GM19043 (cell line): ENCODE results near the gene SNX7.

Experiments used
- ATAC-seq: cut with Tn5 transposase; IDR thresholded peaks from one replicate; pipeline ENCODE4 v1.9.1; 2021; ENCODE audit warnings: low read depth; ENCODE audit not compliant: unreplicated experiment

The SNX7 gene

GRCh38 chr1:98763488-98764150, 102.1 kb downstream of the SNX7 start:
- no peak for ATAC-seq

GRCh38 chr1:98764485-98764884, 103.0 kb downstream of the SNX7 start:
- ATAC-seq: no peak

DNA sequence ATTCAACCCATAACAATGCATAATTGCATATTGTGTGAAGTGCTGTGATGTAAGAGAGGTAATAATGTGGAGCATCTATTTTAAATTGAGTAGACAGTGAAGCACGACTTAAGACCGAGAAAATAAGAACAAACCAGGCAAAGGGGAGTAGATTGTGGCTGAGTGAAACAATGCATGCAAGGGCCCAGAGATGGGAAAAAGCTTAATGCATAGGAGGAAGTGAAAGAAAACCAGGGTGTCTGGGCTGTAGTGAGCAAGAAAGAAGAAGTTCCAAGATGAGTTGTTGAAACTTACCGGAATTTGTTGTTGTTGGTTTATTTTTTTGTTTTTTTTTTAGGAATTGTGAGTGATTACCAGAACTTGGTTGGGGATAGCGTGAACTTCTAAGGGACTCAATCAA, 104.7 kb downstream of the SNX7 start:
- peak; percentile 53 for ATAC-seq

GRCh38 chr1:98769162-98769561, 107.6 kb downstream of the SNX7 start:
- no peak for ATAC-seq

DNA sequence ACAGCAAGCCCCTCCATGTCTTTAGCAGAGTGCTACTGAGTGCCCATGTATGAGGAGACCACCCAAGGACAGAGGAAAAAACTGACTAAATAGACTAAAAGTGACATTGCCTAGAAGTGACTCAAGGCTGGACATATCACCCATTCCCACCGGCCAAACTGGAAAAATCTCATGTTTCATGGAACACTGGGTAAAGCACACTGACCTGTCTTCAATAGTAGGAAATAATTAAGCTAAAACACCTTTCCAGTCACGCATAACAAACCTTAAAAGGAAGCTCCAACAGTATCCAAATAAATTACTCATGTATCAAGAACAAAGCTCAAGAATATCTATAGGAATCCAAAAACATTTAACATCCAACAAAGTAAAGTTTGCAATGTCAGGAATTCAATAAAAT, 120.4 kb downstream of the SNX7 start:
- ATAC-seq: no peak

DNA sequence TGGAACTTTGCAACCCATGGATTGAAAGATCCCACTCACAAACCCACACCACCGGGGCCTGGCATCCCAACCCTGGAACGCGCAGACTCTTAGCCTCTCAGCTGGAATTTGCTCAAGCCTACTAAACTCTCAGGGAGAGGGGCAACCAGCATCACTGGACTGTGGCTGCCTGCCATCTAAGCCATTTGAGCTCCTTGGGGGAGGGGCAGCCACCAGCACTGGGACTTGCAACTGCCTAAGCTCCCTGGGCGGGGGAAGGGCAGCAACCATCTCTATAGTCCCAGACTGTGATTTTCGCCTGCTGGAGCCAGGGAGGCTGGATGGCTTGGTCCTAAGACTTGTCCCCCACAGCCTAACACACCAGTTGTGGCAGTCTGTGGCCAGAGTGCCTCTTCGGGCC, 122.3 kb downstream of the SNX7 start:
- ATAC-seq: no peak

- no peak for ATAC-seq
Measured at GRCh38 chr1:98791498-98791897, 130.0 kb downstream of the SNX7 start.

DNA sequence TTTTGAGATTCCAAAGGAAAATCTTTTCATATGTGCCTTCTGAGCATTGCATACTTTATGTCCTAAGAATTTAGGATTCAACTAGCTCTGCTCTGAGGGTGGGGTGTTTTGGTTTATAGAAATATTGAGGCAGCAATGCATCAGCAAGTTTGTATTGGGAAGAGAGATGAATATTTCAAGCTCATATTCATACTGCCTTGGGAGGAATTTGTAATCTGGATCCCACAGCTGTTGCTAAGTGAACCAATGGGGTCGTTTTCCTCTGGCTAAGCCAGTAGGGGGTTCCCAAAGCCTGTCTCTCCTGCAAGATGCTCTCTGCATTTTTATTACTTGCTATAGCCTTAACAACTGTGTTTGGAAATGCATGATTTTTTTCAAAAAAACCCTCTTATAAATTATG, 130.6 kb downstream of the SNX7 start:
- ATAC-seq: no peak

DNA sequence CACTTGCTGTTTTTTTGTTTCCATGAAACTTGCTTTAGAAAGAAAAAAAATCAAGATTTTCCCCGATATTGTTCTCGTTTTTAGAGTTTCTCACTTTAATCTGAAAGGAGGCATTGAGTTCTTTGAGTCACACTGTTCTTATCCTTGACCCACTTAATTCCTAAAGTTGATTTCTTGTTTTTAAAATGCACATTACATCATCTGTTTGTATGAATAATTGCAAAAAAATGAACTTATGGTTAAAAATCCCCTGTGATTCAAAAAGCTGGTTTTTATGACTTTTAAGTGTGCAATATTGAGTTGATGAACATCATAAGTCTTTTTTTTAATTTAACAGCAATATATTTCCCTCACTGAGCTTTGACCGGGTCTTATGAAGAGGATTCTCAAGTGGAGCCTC, 131.6 kb downstream of the SNX7 start:
- no peak for ATAC-seq

DNA sequence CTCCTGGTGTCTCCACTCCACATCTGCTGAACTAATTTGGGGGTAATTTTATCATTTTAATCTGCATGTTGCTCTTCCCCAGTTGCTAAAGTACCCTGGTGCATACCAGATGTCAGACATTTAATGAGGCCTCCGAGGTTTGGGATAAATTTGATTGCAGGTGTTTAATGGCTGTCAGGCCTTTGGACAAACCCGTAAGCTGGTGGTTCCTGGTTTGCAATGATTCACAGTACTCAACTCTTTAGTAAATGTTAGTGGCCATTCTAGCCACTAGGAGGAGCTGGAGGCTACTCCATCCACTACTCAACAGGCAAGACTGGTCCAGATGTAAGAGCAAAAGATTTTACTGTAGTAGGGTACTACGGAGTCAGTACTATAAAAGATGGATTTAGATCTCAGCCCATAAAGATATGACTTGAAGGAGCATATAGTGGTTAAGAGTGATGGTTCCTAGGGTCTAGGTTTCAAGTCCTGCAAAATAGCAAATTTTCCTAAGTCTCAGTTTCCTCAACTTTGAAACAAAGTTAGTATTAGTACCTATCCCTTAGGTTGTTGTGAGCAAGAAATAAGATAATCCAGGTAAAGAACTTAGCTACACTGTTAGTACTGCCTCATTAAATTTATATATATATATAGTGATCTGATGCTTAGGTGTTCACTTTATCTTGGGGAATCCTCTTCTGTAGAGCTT, 132.8 kb downstream of the SNX7 start:
- peak; percentile 97 for ATAC-seq

DNA sequence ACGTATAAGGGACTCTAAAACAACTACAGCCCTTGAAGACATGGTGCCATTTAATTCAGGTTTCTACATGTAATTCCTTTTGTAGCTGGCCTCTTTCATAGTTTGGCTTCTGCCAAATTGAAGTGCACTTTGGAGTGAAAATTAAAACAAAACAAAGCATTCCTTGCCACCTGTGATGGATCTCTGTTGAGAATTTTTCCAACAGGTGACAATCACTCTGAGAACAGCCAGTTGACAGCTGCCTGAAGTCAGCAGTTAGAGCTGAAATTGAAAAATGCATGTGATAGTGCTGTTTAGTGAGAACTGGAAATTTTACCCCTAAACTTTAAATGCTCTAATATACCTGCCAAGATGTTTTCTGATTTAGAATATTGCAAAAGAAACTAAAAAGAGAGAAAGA, 134.5 kb downstream of the SNX7 start:
- no peak for ATAC-seq

DNA sequence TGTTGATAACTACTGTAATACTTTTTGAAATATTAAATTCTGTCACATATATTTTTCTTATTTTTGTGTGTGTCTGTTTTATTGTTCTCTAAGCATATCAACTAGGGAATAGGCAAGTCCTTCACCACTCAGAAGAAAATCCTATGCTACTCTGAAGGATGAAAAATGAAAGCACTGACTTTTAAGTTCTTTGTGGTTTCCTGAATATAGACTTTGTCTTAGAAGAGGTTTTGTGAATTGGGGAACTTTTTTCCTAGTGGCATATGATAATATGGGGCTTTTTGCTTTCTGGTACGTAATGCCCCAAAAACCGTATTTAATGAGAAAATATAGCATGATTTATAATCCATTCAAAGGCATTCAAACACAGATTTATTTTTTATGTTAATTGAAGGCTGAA, 136.0 kb downstream of the SNX7 start:
- ATAC-seq: no peak
